Gastrocnemius medialis (tissue), 4 donors: ENCODE data around the gene RPS6KC1.

Experiments used
- CTCF ChIP-seq, 5 experiments: fragments of 450-650 bp in 3 of 5; fragments of 200-600 bp in 2 of 5; sonication (generic) in 2 of 5; IDR thresholded peaks in 4 of 5; conservative IDR thresholded peaks in 1 of 5; 1 replicate in 4 of 5; 2 replicates in 1 of 5; pipeline ENCODE4 v1.5.1; 2016 to 2019; ENCODE audit warnings: antibody characterized with exemption in 5 of 5, mild to moderate bottlenecking in 3 of 5, moderate library complexity in 3 of 5
- POLR2A ChIP-seq, 2 donors: fragments of 450-650 bp; IDR thresholded peaks; one replicate each; pipeline ENCODE4 v1.6.1; 2017; ENCODE audit warnings: antibody characterized with exemption in 2 of 2, mild to moderate bottlenecking in 2 of 2, moderate library complexity in 2 of 2

- TF ChIP-seq POLR2A (IDR thresholded peaks at IDR 0.05) (no peak), CTCF (IDR thresholded peaks at IDR 0.05 in 4 of 5, conservative IDR thresholded peaks at IDR 0.05 in 1 of 5) (no peak)
These were observed 222.5 kb downstream of the RPS6KC1 start for GRCh38 chr1:213273546-213273945.
